ACHN (cell line): Measurements from ENCODE around the gene GOLGA8N.
"Not testable (repeated sequence)": the region's sequence is repeated elsewhere in the genome, so short reads cannot be mapped to it uniquely, and the experiment has no call there.

Experiments used
- DNase-seq: peaks from one replicate; pipeline ENCODE4 v3.0.0-alpha.2; 2015
- in situ Hi-C: cut with HindIII; loops from 2 replicates; pipeline ENCODE4 v1.10.0; 2017; ENCODE audit warnings: low sequenced_read_pairs, low pct_ligation_motif_present, low pct_unique_long_range_greater_than_20kb

GOLGA8N gene

GRCh38 chr15:32593151-32593550 lies at the start of gene GOLGA8N:
Gene GOLGA8N (plus strand): TSS chr15:32593456.
- DNase-seq, in situ Hi-C loops: not testable (repeated sequence)

- in situ Hi-C loops, DNase-seq: not testable (repeated sequence)
These were observed 49.8 kb upstream of the GOLGA8N start for GRCh38 chr15:32543456-32543855.

GRCh38 chr15:32545129-32545528 lies 48.1 kb upstream of the GOLGA8N start:
- not testable (repeated sequence) for DNase-seq

GRCh38 chr15:32554587-32554986 lies 38.7 kb upstream of the GOLGA8N start:
- DNase-seq, in situ Hi-C loops: not testable (repeated sequence)

More at GRCh38 chr15:32545129-32545528, 48.1 kb upstream of the GOLGA8N start:
- in situ Hi-C loops: not testable (repeated sequence)

DNA sequence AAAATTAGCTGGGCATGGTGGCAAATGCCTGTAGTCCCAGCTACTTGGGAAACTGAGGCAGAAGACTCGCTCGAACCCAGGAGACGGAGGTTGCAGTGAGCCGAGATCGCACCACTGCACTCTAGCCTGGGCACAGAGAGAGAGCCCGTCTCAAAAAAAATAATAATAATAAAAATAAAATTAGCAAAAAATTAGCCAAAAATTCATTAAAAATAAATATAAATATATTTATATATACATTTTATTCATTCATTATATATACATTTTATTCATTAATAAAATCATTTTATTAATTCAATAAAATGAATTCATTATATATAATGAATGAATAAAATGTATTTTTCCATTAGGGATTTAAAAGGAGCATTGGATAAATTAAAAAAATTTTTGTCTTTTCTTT lies 31.1 kb upstream of the GOLGA8N start:
- in situ Hi-C loops, DNase-seq: not testable (repeated sequence)

GRCh38 chr15:32568988-32569387 lies 24.3 kb upstream of the GOLGA8N start:
- in situ Hi-C loops, DNase-seq: not testable (repeated sequence)

GRCh38 chr15:32578482-32578881 lies 14.8 kb upstream of the GOLGA8N start:
- DNase-seq, in situ Hi-C loops: not testable (repeated sequence)

DNA sequence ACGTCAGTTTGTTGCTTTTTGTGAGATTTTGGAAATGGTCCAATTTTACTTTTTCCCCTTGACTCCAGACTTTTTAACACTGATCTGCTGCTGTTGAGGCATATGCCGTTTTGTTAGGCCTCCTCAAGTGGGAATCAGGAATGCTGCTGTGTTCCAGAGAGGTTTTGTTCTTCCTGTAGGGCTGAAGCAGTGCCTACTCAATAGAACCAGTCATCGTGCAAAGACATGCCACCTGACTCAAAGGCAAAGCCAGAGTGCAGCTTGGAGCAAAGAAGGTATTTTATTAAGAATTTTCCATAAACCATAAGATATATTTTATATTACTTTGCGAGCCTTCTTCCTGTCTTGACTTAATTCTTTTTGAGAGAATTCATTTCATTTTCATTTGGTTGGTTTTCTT lies 7.4 kb upstream of the GOLGA8N start:
- in situ Hi-C loops, DNase-seq: not testable (repeated sequence)

DNA sequence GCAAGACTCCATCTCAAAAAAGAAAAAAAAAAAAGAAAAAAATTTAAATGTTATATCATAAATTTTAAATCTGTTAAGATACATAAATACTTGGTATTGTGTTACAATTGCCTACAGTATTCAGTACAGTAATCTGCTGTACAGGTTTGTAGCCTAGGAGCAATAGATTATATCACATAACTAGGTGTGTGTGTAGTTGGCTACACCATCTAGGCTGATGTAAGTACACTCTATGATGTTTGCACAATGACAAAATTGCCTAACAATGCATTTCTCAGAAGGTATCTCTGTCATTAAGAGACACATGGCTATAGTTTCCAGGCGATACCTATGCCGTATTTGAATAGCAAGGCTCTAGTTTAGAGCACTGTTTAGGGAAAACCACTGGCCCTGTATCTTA lies 16.3 kb downstream of the GOLGA8N start:
- DNase-seq, in situ Hi-C loops: not testable (repeated sequence)

DNA sequence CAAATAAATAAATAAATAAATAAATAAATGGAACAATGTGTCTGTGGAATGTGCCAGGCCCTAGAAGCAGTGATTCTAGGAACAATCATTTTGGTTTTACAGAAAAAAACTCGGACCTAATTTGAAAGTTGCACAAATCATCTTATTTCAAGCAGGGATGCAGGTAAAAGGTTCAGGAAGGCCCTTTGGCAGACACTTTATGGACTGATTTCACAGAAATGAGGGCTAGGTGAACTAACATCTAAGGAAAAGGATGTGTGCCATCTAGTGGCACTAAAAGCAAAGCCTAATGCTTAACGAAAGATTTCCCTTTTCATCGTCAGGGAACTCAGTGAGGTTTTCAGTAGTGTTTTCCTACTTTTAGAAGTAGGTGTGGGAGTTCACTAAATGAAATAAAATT lies 17.5 kb downstream of the GOLGA8N start:
- peak; percentile 35 for DNase-seq
- in situ Hi-C loops: not testable (repeated sequence)

GRCh38 chr15:32614712-32615050 lies 21.4 kb downstream of the GOLGA8N start:
- DNase-seq, in situ Hi-C loops: not testable (repeated sequence)

DNA sequence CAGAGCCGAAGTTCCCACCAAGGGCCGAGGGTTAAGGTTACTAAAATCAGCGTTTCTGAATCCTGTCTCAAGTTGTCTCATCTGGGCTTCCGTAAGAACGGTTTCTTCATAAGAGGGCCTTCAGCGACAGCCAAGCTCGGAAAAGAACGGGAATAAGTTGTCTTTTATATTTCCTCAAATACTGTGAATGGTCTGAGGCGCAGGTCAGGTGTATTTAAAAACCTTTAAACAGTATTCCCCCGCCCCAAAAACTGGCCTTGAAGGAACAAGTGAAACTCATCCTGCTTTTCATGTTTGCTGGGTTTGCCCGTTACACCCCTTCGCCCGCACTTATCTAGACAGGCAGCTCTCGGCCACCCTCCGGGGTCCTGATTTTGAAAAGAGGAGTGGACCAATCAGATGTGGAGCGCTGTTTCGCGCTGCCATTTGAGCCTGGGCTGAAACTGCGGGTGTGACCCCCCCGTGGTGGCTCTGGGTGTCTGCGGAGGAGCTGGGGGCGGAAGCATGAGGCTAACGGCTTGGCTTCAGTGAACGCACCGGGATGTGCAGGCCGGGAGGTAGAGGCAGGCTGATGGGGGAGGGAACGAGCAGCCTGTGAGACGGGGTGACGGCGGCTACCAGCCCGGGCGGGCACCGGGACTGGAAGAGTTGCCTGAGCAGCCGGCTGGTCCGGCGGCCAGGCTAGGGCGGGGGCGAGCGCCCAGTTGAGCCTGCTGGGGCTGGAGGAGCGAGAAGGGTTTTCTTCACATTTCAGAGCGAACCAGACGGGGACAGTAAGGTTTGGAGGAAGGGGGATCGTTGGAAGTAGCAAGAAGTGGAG lies 22.0 kb downstream of the GOLGA8N start, which contains the start of gene ARHGAP11A:
Gene ARHGAP11A (plus strand): TSS at position 454 of the 820 bp plus-strand sequence. CDS start 708 bp downstream, outside the sequence.
- in situ Hi-C loops: not testable (repeated sequence)
- peak; percentile 88 for DNase-seq

- DNase-seq: peak; percentile 24
- in situ Hi-C loops: not testable (repeated sequence)
These were observed 22.7 kb downstream of the GOLGA8N start for GRCh38 chr15:32615871-32616426.

- no peak for DNase-seq
- in situ Hi-C loops: no loop called here
These were observed 43.2 kb downstream of the GOLGA8N start for GRCh38 chr15:32636410-32636809.

GRCh38 chr15:32636908-32637567 lies 43.8 kb downstream of the GOLGA8N start:
- in situ Hi-C loops: no loop called here
- DNase-seq: no peak

- DNase-seq: no peak
- in situ Hi-C loops: no loop called here
These were observed 44.4 kb downstream of the GOLGA8N start for GRCh38 chr15:32637704-32638103.

GRCh38 chr15:32641517-32642059 lies 48.3 kb downstream of the GOLGA8N start, which contains the start of gene SCG5:
Gene SCG5 (plus strand): TSS chr15:32641710. CDS start chr15:32643593, 1,883 bp downstream.
- in situ Hi-C loops: no loop called here
- peak; percentile 78 for DNase-seq

DNA sequence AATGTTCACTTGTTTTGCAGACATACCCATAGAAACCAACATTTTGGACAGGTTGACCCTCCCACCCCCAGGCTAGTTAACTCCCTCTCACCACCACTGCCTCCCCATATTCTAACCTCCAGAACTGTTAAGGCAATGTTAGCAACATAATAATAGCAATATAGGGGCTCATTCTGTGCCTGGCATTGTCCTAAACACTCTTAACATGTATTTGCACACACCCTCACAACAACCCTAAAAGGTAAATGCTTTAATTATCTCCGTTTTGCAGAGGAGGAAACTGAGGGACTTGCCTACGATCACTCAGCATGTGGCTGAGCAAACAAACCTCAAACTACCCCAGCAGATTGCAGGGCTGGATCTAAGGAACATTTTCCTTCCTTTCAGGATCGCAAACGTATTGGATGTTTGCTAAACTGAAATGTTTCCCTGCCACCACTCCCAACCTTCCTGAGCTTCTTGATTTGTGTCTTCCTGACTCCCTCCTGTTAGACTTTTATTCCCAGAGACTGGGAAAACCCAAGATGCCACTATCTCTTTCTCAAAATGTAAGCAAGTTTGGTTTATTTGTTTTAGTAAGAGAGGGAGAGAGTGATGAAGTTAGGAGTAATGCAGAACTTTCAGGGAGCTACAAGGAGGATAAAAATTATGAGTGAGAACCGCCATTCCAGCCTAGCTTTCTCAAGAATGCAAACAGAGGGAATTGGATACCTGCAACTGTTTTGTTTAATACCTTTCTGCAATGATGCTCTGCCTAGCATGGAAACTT lies 49.6 kb downstream of the GOLGA8N start:
- in situ Hi-C loops: no loop called here
- no peak for DNase-seq
